Measurements from ENCODE around the gene SIX5. TPM values are rescaled to one million over a fixed set of nuclear protein-coding genes. Genes with fewer than 3 reads are reported as not detected.
A peak's percentile ranks its signal among the peaks of the same experiment; 100 is the strongest.

SIX5 gene
- polyA plus RNA-seq, 2 of the 4 experiments (the other 2 are of a cell fraction), result 8.9 to 24.7 TPM

DNA sequence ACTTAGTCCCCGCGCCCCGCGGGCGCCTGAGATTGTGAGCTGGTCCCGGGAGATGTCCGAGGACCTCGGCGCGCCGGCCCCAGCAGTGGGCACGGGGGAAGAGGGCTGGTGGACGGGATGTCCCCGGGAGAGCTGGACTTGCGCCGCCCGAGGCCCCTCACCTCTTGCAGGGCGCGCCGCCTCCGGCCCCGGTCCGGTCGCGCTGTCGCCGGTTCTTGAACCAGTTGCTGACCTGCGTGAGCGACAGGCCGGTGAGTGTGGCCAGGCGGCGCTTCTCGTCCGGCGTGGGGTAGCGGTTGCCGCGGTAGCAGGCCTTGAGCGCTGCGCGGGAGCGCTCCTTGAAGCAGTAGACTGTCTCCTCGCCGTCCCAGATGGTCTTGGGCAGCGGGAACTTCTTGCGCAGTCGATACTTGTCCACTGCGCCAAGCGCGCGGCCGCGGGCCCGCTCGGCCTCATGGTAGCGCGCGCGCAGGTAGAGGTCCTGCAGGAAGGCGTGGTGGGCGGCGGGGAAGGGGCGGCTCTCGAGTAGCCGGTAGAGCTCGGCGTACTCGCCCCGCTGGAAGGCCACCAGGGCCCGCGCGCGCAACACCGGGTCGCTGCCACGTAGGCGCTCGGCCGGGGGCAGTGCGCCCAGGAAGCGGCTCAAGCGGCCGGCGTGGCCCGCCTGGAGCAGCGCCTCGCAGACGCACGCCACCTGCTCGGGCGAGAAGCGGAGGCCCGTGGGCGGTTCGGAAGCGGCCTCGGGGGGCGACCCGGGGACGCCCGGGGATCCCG, 984 bp downstream of the SIX5 start:
- CTCF ChIA-PET, result interaction anchor here (0.6 to 74.3 kb wide), 19 partner anchors 12 to 177 kb away, joined by 3 to 2204 read pairs (median 6); partner anchors contain the start of genes DMPK, DMWD, FBXO46 and FOXA3
- peaks cover 18% of the 10 kb centered on the region for H3K4me1 ChIP-seq
- H3K4me2 ChIP-seq, result peak overlapping the region; percentile 84
- POLR2A ChIA-PET, result interaction anchor here (0.6 to 4.5 kb wide), 16 partner anchors 7 to 184 kb away, joined by 3 to 68 read pairs (median 8); partner anchors contain the start of genes DMPK, DMWD, FBXO46 and OPA3
- TF ChIP-seq POLR2A (IDR thresholded peaks at IDR 0.05; ENCODE audit: low read length), result peak; percentile 46
- TF ChIP-seq RNF2 (IDR thresholded peaks at IDR 0.05; ENCODE audit: borderline replicate concordance, low read depth), result peak; percentile 85; the same call in 1 of the 2 replicates
- TF ChIP-seq ZSCAN20 (CRISPR knock-in tag; IDR thresholded peaks at IDR 0.05), result no peak
- TF ChIP-seq HOXB13 (CRISPR knock-in tag; IDR thresholded peaks at IDR 0.05; ENCODE audit: low read depth), result no peak
- TF ChIP-seq, protein P1, sequence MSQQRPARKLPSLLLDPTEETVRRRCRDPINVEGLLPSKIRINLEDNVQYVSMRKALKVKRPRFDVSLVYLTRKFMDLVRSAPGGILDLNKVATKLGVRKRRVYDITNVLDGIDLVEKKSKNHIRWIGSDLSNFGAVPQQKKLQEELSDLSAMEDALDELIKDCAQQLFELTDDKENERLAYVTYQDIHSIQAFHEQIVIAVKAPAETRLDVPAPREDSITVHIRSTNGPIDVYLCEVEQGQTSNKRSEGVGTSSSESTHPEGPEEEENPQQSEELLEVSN (IDR thresholded peaks at IDR 0.05; ENCODE audit: borderline replicate concordance, low read depth), result peak; percentile 85
- no peak for TF ChIP-seq RCOR1 (IDR thresholded peaks at IDR 0.05; ENCODE audit: low read depth, low read length)
- peak; percentile 38; the same call in 1 of the 2 replicates for TF ChIP-seq MYC (IDR thresholded peaks at IDR 0.05; ENCODE audit: borderline replicate concordance, low read length)
- TF ChIP-seq, protein P2, sequence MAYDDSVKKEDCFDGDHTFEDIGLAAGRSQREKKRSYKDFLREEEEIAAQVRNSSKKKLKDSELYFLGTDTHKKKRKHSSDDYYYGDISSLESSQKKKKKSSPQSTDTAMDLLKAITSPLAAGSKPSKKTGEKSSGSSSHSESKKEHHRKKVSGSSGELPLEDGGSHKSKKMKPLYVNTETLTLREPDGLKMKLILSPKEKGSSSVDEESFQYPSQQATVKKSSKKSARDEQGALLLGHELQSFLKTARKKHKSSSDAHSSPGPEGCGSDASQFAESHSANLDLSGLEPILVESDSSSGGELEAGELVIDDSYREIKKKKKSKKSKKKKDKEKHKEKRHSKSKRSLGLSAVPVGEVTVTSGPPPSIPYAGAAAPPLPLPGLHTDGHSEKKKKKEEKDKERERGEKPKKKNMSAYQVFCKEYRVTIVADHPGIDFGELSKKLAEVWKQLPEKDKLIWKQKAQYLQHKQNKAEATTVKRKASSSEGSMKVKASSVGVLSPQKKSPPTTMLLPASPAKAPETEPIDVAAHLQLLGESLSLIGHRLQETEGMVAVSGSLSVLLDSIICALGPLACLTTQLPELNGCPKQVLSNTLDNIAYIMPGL (CRISPR knock-in tag; IDR thresholded peaks at IDR 0.05; ENCODE audit: borderline replicate concordance), result peak; percentile 46; the same call in 1 of the 2 replicates
- TF ChIP-seq, protein P3, sequence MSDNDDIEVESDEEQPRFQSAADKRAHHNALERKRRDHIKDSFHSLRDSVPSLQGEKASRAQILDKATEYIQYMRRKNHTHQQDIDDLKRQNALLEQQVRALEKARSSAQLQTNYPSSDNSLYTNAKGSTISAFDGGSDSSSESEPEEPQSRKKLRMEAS (IDR thresholded peaks at IDR 0.05), result peak; percentile 69; the same call in 1 of the 2 replicates
- no peak for TF ChIP-seq TFCP2L1 (CRISPR knock-in tag; IDR thresholded peaks at IDR 0.05)
- no peak for TF ChIP-seq MAZ (IDR thresholded peaks at IDR 0.05; ENCODE audit: borderline replicate concordance, low read depth, low read length)
- TF ChIP-seq, protein P4, sequence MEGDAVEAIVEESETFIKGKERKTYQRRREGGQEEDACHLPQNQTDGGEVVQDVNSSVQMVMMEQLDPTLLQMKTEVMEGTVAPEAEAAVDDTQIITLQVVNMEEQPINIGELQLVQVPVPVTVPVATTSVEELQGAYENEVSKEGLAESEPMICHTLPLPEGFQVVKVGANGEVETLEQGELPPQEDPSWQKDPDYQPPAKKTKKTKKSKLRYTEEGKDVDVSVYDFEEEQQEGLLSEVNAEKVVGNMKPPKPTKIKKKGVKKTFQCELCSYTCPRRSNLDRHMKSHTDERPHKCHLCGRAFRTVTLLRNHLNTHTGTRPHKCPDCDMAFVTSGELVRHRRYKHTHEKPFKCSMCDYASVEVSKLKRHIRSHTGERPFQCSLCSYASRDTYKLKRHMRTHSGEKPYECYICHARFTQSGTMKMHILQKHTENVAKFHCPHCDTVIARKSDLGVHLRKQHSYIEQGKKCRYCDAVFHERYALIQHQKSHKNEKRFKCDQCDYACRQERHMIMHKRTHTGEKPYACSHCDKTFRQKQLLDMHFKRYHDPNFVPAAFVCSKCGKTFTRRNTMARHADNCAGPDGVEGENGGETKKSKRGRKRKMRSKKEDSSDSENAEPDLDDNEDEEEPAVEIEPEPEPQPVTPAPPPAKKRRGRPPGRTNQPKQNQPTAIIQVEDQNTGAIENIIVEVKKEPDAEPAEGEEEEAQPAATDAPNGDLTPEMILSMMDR (IDR thresholded peaks at IDR 0.05), result no peak
- TF ChIP-seq, protein P5, sequence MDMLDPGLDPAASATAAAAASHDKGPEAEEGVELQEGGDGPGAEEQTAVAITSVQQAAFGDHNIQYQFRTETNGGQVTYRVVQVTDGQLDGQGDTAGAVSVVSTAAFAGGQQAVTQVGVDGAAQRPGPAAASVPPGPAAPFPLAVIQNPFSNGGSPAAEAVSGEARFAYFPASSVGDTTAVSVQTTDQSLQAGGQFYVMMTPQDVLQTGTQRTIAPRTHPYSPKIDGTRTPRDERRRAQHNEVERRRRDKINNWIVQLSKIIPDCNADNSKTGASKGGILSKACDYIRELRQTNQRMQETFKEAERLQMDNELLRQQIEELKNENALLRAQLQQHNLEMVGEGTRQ (IDR thresholded peaks at IDR 0.05), result no peak
- ATAC-seq (peak; percentile 2 to 6), DNase-seq (ENCODE audit: low read depth in 1 of 2, low spot score in 1 of 2) (peak; percentile 54 to 89), FAIRE-seq (no peak)
- peak overlapping the region; percentile 78 for H3K4me3 ChIP-seq
- under 1% methylated on average over 55 of the region's 102 CpGs for WGBS (ENCODE audit: missing lambda C conversion rate)
- H3K27ac ChIP-seq, result peak overlapping the region; percentile 93 to 99
- H3K9me3 ChIP-seq, result no peaks in the 10 kb centered on the region

DNA sequence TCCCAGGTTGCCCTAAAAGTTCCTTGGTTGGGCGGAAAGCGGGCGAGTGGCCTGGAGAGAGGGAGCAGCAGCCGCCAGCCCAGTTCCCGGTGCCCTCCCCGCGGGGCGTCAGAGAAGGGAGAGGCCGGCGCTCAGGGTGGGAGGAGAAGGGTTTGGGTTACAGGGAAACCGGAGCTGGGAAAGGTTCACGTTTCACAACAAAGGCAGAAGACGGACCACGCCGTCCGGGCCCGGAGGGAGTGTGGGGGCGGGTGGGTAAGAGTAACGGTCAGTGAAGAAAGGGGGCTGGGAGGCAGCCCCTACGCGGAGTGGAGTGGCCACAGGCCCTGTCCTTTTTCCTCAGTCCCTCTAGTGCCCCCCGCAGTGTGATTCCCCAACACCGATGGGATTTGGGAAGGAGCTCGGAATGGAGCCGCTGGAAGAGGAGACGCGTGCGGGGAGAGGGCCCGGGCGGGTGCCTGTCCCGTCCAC, 1.6 kb downstream of the SIX5 start:
- H3K4me3 ChIP-seq, result peak overlapping the region; percentile 78
- no peaks in the 10 kb centered on the region for H3K9me3 ChIP-seq
- H3K4me2 ChIP-seq, result peak overlapping the region; percentile 84
- WGBS (ENCODE audit: missing lambda C conversion rate), result 6% methylated on average over 25 of the region's 31 CpGs
- DNase-seq (ENCODE audit: low read depth in 1 of 2, low spot score in 1 of 2), result peak; percentile 58 to 74
- no peak for FAIRE-seq
- H3K4me1 ChIP-seq, result peaks cover 18% of the 10 kb centered on the region
- peak in 1 of 2 experiments; percentile 1; a peak in 3 of 6 replicates for ATAC-seq
- CTCF ChIA-PET, result interaction anchor here (0.6 to 74.3 kb wide), 18 partner anchors 11 to 177 kb away, joined by 3 to 2204 read pairs (median 4); partner anchors contain the start of genes DMPK, DMWD, FBXO46 and QPCTL
- H3K27ac ChIP-seq, result peak overlapping the region; percentile 93 to 99
- POLR2A ChIA-PET, result interaction anchor here (0.6 to 4.5 kb wide), 7 partner anchors 15 to 96 kb away, joined by 3 to 68 read pairs (median 32); partner anchors contain the start of genes DMPK, DMWD, FBXO46 and QPCTL
- TF ChIP-seq, protein P6, sequence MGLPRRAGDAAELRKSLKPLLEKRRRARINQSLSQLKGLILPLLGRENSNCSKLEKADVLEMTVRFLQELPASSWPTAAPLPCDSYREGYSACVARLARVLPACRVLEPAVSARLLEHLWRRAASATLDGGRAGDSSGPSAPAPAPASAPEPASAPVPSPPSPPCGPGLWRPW (IDR thresholded peaks at IDR 0.05), result no peak
- TF ChIP-seq JUNB (IDR thresholded peaks at IDR 0.05) (no peak), ZSCAN20 (CRISPR knock-in tag; IDR thresholded peaks at IDR 0.05) (no peak), KDM5A (IDR thresholded peaks at IDR 0.05) (no peak), CBX2 (IDR thresholded peaks at IDR 0.05; ENCODE audit: borderline replicate concordance, low read depth) (no peak), CEBPB (IDR thresholded peaks at IDR 0.05) (no peak), HDAC2 (IDR thresholded peaks at IDR 0.05) (no peak), ZC3H11A (IDR thresholded peaks at IDR 0.05) (no peak), NR3C1 (IDR thresholded peaks at IDR 0.05) (no peak), MAFK (IDR thresholded peaks at IDR 0.05; ENCODE audit: partially characterized antibody) (no peak), SMC3 (IDR thresholded peaks at IDR 0.05) (no peak), MAZ (IDR thresholded peaks at IDR 0.05; ENCODE audit: borderline replicate concordance, low read depth, low read length) (0 out of 2 replicates have a peak, but pooled peaks have one; percentile 15)
- TF ChIP-seq, protein P5 (IDR thresholded peaks at IDR 0.05), result no peak
- TF ChIP-seq, protein P7, sequence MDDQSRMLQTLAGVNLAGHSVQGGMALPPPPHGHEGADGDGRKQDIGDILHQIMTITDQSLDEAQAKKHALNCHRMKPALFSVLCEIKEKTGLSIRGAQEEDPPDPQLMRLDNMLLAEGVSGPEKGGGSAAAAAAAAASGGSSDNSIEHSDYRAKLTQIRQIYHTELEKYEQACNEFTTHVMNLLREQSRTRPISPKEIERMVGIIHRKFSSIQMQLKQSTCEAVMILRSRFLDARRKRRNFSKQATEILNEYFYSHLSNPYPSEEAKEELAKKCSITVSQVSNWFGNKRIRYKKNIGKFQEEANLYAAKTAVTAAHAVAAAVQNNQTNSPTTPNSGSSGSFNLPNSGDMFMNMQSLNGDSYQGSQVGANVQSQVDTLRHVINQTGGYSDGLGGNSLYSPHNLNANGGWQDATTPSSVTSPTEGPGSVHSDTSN (IDR thresholded peaks at IDR 0.05), result no peak
- TF ChIP-seq, protein P8, sequence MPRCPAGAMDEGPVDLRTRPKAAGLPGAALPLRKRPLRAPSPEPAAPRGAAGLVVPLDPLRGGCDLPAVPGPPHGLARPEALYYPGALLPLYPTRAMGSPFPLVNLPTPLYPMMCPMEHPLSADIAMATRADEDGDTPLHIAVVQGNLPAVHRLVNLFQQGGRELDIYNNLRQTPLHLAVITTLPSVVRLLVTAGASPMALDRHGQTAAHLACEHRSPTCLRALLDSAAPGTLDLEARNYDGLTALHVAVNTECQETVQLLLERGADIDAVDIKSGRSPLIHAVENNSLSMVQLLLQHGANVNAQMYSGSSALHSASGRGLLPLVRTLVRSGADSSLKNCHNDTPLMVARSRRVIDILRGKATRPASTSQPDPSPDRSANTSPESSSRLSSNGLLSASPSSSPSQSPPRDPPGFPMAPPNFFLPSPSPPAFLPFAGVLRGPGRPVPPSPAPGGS (IDR thresholded peaks at IDR 0.05), result 0 out of 3 replicates have a peak, but pooled peaks have one; percentile 23

All from A549 (cell line).